CD14-positive monocyte (primary cell): ENCODE results near the gene RBM18. TPM values are rescaled to one million over a fixed set of nuclear protein-coding genes. Genes with fewer than 3 reads are reported as not detected.

Experiments
- DNase-seq, 3 donors: peaks; one replicate each; pipeline ENCODE4 v3.0.0-alpha.2; 2011 to 2022
- H2AFZ ChIP-seq: 2 replicates; pipeline ENCODE4 v1.6.0; 2012; ENCODE audit warnings: mild to moderate bottlenecking, low read depth, low read length, inconsistent platforms; ENCODE audit not compliant: insufficient read depth, poor library complexity, severe bottlenecking
- H3K27ac ChIP-seq, 2 donors: 1 replicate in 1 of 2; 2 replicates in 1 of 2; pipeline ENCODE4 v1.5.1; 2012 to 2013; ENCODE audit warnings: low read length in 2 of 2, control low read depth in 1 of 2, inconsistent platforms in 1 of 2, low read depth in 1 of 2, mild to moderate bottlenecking in 1 of 2
- H3K27me3 ChIP-seq, 2 donors: one replicate each; pipeline versions ENCODE4 v1.6.0 to v1.6.1; 2011 to 2013; ENCODE audit warnings: low read length in 2 of 2; ENCODE audit not compliant: control insufficient read depth in 2 of 2, insufficient read depth in 2 of 2
- H3K36me3 ChIP-seq, 2 donors: replicated peaks in 1 of 2; 1 replicate in 1 of 2; 2 replicates in 1 of 2; pipeline versions ENCODE4 v1.5.1 to v1.6.1; 2012 to 2013; ENCODE audit warnings: low read length in 2 of 2, control low read depth in 1 of 2, inconsistent platforms in 1 of 2, mild to moderate bottlenecking in 1 of 2; ENCODE audit not compliant: insufficient read depth in 2 of 2, control insufficient read depth in 1 of 2
- H3K4me1 ChIP-seq, 2 donors: 1 replicate in 1 of 2; 2 replicates in 1 of 2; pipeline versions ENCODE4 v1.5.1 to v1.6.1; 2012 to 2013; ENCODE audit warnings: low read length in 2 of 2, control low read depth in 1 of 2, inconsistent platforms in 1 of 2, mild to moderate bottlenecking in 1 of 2, moderate library complexity in 1 of 2; ENCODE audit not compliant: insufficient read depth in 2 of 2, control insufficient read depth in 1 of 2
- H3K4me2 ChIP-seq: replicated peaks from 2 replicates; pipeline ENCODE3; 2012; ENCODE audit warnings: low read length, moderate library complexity, mild to moderate bottlenecking; ENCODE audit not compliant: poor library complexity, severe bottlenecking; ENCODE audit errors: extremely low read depth
- H3K4me3 ChIP-seq, 3 experiments: fragments of 200-600 bp in 1 of 3; sonication (generic) in 1 of 3; replicated peaks in 1 of 3; 1 replicate in 2 of 3; 2 replicates in 1 of 3; pipeline ENCODE4 v1.5.1; 2011 to 2013; ENCODE audit warnings: low read length in 3 of 3, mild to moderate bottlenecking in 3 of 3, control low read depth in 2 of 3, low read depth in 2 of 3, inconsistent platforms in 1 of 3, moderate library complexity in 1 of 3
- H3K79me2 ChIP-seq: 2 replicates; pipeline ENCODE4 v1.6.0; 2012; ENCODE audit warnings: mild to moderate bottlenecking, control low read depth, inconsistent platforms, low read length, moderate library complexity; ENCODE audit not compliant: insufficient read depth
- H3K9ac ChIP-seq: 2 replicates; pipeline ENCODE4 v1.6.0; 2017; ENCODE audit warnings: low read length, mild to moderate bottlenecking; ENCODE audit not compliant: insufficient read depth, poor library complexity, severe bottlenecking
- H3K9me3 ChIP-seq, 2 donors: replicated peaks in 1 of 2; 1 replicate in 1 of 2; 2 replicates in 1 of 2; pipeline versions ENCODE4 v1.5.1 to v1.6.1; 2012 to 2013; ENCODE audit warnings: low read length in 2 of 2, control low read depth in 1 of 2; ENCODE audit not compliant: control insufficient read depth in 1 of 2, insufficient read depth in 1 of 2
- H4K20me1 ChIP-seq: 2 replicates; pipeline ENCODE4 v1.6.0; 2012; ENCODE audit warnings: mild to moderate bottlenecking, low read length, control low read depth, moderate library complexity; ENCODE audit not compliant: insufficient read depth
- H3K27ac Mint-ChIP-seq, 7 donors: one replicate each; pipeline ENCODE4 v1.8.0; 2020; ENCODE audit warnings: mild to moderate bottlenecking in 7 of 7, mixed read lengths in 7 of 7, moderate library complexity in 6 of 7, inconsistent platforms in 2 of 7
- H3K27me3 Mint-ChIP-seq, 3 donors: one replicate each; pipeline ENCODE4 v1.8.0; 2021 to 2022; ENCODE audit warnings: low read depth in 3 of 3, mild to moderate bottlenecking in 3 of 3, mixed read lengths in 3 of 3, moderate library complexity in 3 of 3, inconsistent platforms in 1 of 3
- H3K36me3 Mint-ChIP-seq, 2 donors: one replicate each; pipeline ENCODE4 v1.8.0; 2020; ENCODE audit warnings: mixed read lengths in 2 of 2, inconsistent platforms in 1 of 2, mild to moderate bottlenecking in 1 of 2
- H3K4me1 Mint-ChIP-seq: one replicate; pipeline ENCODE4 v1.8.0; 2020; ENCODE audit warnings: mild to moderate bottlenecking, mixed read lengths
- H3K4me3 Mint-ChIP-seq, 2 donors: one replicate each; pipeline ENCODE4 v1.8.0; 2020; ENCODE audit warnings: mild to moderate bottlenecking in 2 of 2, mixed read lengths in 2 of 2, moderate library complexity in 1 of 2
- H3K9me3 Mint-ChIP-seq, 7 donors: one replicate each; pipeline ENCODE4 v1.8.0; 2020 to 2022; ENCODE audit warnings: mixed read lengths in 7 of 7, mild to moderate bottlenecking in 6 of 7, moderate library complexity in 6 of 7, inconsistent platforms in 2 of 7
- WGBS: methylation state at CpG from one replicate; pipeline ENCODE4 v1.1.5; 2013; ENCODE audit warnings: missing lambda C conversion rate; ENCODE audit not compliant: insufficient coverage; 5-methylcytosine and 5-hydroxymethylcytosine counted together
- intact Hi-C, 2 donors: fragments of 100-400 bp; cut with micrococcal nuclease; formaldehyde crosslinking; loops; one replicate each; pipeline versions ENCODE4 v1.15.0 to v1.15.1; 2023
- polyA plus RNA-seq, 3 donors: library from polyadenylated mRNA; depleted of rRNA in 1 of 3; unstranded in 2 of 3; stranded (reverse) in 1 of 3; fragments of 300-500 nt in 2 of 3; fragments of >200 nt in 1 of 3; fragmentation: Illumina TruSeq in 2 of 3; gene quantifications; 1 replicate in 2 of 3; 2 replicates in 1 of 3; pipeline ENCODE4 v1.2.3, GENCODE V29; 2012 to 2021
- TF ChIP-seq, protein P1 (sequence below): fragments of 200-600 bp; IDR thresholded peaks from one replicate; pipeline ENCODE4 v1.8.0; 2022; ENCODE audit warnings: antibody characterized with exemption, mild to moderate bottlenecking

Gene RBM18
- polyA plus RNA-seq, 3 donors: 10.4 to 26.3 (median 25.3) TPM

DNA sequence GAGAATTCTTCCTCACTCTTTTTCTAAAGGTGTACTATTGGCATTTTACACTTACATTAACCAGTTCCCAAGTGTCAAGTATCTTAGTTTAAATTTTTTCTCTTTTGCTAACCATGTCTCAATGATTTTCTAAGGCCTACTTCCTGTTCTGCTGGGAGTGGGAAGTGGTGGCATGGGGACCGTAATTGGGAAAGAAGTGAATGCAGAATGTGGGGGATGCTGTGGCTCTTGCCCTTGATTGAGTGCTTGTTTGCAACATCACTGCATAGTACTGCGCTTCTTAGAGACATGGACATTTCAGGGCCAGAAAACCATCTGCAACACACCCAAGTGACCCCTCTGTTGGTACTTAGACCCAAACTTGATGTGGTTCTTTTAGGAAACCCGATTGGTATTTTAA lies 32.9 kb upstream of the RBM18 start:
- peak; percentile 6 to 19 (median 18) for DNase-seq
- peaks cover 6 to 7% of the 10 kb centered on the region in 2 donors for H3K4me1 ChIP-seq
- Mint-ChIP-seq H3K9me3 (no peaks in the 10 kb centered on the region), H3K36me3 (peaks cover 67 to 78% of the 10 kb centered on the region in 2 donors), H3K4me3 (no peak overlapping the region), H3K27me3 (peaks cover 0 to 1% (median 0%) of the 10 kb centered on the region in 3 donors), H3K4me1 (peaks cover 8% of the 10 kb centered on the region), H3K27ac (peak overlapping the region in 2 of 7 donors; percentile 27 to 46)
- H3K9ac ChIP-seq: no peak overlapping the region
- TF ChIP-seq, protein P1, sequence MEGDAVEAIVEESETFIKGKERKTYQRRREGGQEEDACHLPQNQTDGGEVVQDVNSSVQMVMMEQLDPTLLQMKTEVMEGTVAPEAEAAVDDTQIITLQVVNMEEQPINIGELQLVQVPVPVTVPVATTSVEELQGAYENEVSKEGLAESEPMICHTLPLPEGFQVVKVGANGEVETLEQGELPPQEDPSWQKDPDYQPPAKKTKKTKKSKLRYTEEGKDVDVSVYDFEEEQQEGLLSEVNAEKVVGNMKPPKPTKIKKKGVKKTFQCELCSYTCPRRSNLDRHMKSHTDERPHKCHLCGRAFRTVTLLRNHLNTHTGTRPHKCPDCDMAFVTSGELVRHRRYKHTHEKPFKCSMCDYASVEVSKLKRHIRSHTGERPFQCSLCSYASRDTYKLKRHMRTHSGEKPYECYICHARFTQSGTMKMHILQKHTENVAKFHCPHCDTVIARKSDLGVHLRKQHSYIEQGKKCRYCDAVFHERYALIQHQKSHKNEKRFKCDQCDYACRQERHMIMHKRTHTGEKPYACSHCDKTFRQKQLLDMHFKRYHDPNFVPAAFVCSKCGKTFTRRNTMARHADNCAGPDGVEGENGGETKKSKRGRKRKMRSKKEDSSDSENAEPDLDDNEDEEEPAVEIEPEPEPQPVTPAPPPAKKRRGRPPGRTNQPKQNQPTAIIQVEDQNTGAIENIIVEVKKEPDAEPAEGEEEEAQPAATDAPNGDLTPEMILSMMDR: no peak
- no peak overlapping the region for H3K27ac ChIP-seq
- no peak overlapping the region for H2AFZ ChIP-seq
- peaks cover 4% of the 10 kb centered on the region for H4K20me1 ChIP-seq
- WGBS: no CpG with 5 or more reads among the region's 3 CpGs
- intact Hi-C loops: no loop called here
- no peaks in the 10 kb centered on the region for H3K9me3 ChIP-seq
- H3K36me3 ChIP-seq: peaks cover 46 to 83% of the 10 kb centered on the region in 2 donors
- no peaks in the 10 kb centered on the region for H3K27me3 ChIP-seq
- H3K4me2 ChIP-seq: no peak overlapping the region
- H3K4me3 ChIP-seq: no peak overlapping the region
- no peaks in the 10 kb centered on the region for H3K79me2 ChIP-seq

DNA sequence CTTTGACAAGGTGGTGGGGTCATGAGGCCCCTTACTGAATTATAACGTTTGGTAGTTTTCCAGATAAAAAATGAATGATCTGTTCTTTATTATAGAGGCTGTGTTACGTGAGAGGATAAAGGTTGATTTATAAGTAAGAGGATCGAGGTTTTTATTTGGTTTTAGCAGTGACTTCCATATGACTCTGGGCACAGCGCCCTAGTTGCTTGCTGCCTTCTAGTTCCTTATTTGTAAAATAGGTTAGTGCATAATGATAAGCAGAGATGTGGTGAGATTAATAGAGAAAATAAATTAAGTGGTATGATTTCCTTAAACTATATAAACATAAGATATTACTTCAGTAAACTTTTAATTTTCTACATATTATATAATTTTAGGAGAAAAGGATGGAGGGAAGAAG lies 29.9 kb upstream of the RBM18 start:
- WGBS: 67% methylated on average over 3 of the region's 4 CpGs
- no peak for DNase-seq
- TF ChIP-seq, protein P1: no peak

More for the DNA sequence above, 29.9 kb upstream of the RBM18 start:
- H3K9me3 ChIP-seq: no peaks in the 10 kb centered on the region
- intact Hi-C loops: no loop called here
- Mint-ChIP-seq H3K27me3 (peaks cover 0 to 1% (median 0%) of the 10 kb centered on the region in 3 donors), H3K4me3 (no peak overlapping the region), H3K27ac (no peak overlapping the region), H3K36me3 (peaks cover 67 to 74% of the 10 kb centered on the region in 2 donors), H3K9me3 (no peaks in the 10 kb centered on the region), H3K4me1 (peaks cover 12% of the 10 kb centered on the region)
- no peak overlapping the region for H3K4me3 ChIP-seq
- no peak overlapping the region for H3K9ac ChIP-seq
- no peaks in the 10 kb centered on the region for H4K20me1 ChIP-seq
- no peak overlapping the region for H2AFZ ChIP-seq
- H3K36me3 ChIP-seq: peaks cover 41 to 82% of the 10 kb centered on the region in 2 donors
- H3K4me1 ChIP-seq: peaks cover 6 to 7% of the 10 kb centered on the region in 2 donors
- no peaks in the 10 kb centered on the region for H3K79me2 ChIP-seq
- no peaks in the 10 kb centered on the region for H3K27me3 ChIP-seq
- H3K27ac ChIP-seq: no peak overlapping the region
- H3K4me2 ChIP-seq: no peak overlapping the region
